Measurements from ENCODE around the gene CDSN.

- TF ChIP-seq USF2 (IDR thresholded peaks at IDR 0.05; ENCODE audit: low read depth, low read length) (no peak), CTCF (conservative IDR thresholded peaks at IDR 0.05; ENCODE audit: low read depth, low read length) (no peak)
Measured at GRCh38 chr6:31107052-31107451, 13.2 kb downstream of the CDSN start.
